ENCODE data around the gene NLRC3.
A peak's percentile ranks its signal among the peaks of the same experiment; 100 is the strongest.
"Not testable (repeated sequence)": the region's sequence is repeated elsewhere in the genome, so short reads cannot be mapped to it uniquely, and the experiment has no call there.

Gene NLRC3

DNA sequence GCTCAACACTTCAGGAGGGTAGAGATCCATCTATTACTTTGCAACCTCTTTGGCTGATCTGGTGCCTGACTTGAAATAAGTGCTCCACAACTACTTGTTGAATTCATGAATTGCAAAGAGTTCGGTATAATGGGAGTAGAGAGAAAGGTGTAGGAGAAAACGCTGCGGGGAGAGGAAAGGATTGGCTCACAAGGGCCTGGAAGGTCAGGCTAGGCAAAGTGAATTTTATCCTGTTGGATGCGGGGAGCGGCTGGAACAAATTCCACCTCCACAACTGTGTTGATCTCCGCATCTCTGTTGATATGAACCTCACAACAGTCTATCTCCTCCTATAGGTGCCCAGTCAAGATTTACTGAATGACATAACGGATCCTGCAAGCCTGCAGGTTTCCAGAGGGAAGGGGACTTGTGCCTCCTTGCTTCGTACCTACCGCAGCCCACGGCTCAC lies 33.5 kb upstream of the NLRC3 start:
- Histone ChIP-seq H3K4me1 (ENCODE audit: control insufficient read depth, insufficient read depth, low read depth, low read length) (peaks cover 5% of the 10 kb centered on the region), H3K14ac (ENCODE audit: low read length in 2 of 2) (peak overlapping the region in 1 of 2 experiments; percentile 90), H2BK5ac (ENCODE audit: low read depth, low read length, poor library complexity, severe bottlenecking) (no peak overlapping the region), H3K27me3 (ENCODE audit: control insufficient read depth in 1 of 2, insufficient read depth in 1 of 2, low read length in 2 of 2) (no peaks in the 10 kb centered on the region), H2BK120ac (ENCODE audit: low read depth, low read length) (no peak overlapping the region), H4K8ac (ENCODE audit: low read length) (no peak overlapping the region), H3K4me3 (ENCODE audit: insufficient read depth in 1 of 2, low read depth in 1 of 2, low read length in 2 of 2) (peak overlapping the region; percentile 99 to 100), H3K9ac (ENCODE audit: low read length) (peak overlapping the region; percentile 92), H3K18ac (ENCODE audit: low read depth in 1 of 2, low read length in 2 of 2) (peak overlapping the region in 1 of 2 experiments; percentile 91), H3K23ac (ENCODE audit: low read length in 2 of 2) (peak overlapping the region in 1 of 2 experiments; percentile 68), H2AFZ (ENCODE audit: low read depth, low read length) (peak overlapping the region; percentile 96), H2AK5ac (ENCODE audit: low read length, severe bottlenecking) (no peak overlapping the region), H4K91ac (ENCODE audit: low read length) (no peak overlapping the region), H3K27ac (ENCODE audit: low read length, poor library complexity, severe bottlenecking) (no peak overlapping the region), H3K36me3 (ENCODE audit: control insufficient read depth in 1 of 2, insufficient read depth in 2 of 2, low read depth in 1 of 2, low read length in 2 of 2) (peaks cover 3 to 14% of the 10 kb centered on the region in 2 experiments), H2BK12ac (ENCODE audit: low read length in 2 of 2) (no peak overlapping the region), H3K9me3 (ENCODE audit: control insufficient read depth, low read length) (no peaks in the 10 kb centered on the region), H2BK15ac (ENCODE audit: low read depth, poor library complexity, severe bottlenecking) (no peak overlapping the region), H3K79me1 (replicated peaks; ENCODE audit: low read length, poor library complexity, severe bottlenecking) (peaks cover 24% of the 10 kb centered on the region), H3K4me2 (ENCODE audit: low read length, poor library complexity, severe bottlenecking) (peak overlapping the region; percentile 69), H3K4ac (ENCODE audit: low read depth in 1 of 2, low read length in 2 of 2) (peak overlapping the region in 1 of 2 experiments; percentile 28)
- 11% methylated on average over 10 of the region's 10 CpGs for WGBS
- DNase-seq = no peak

DNA sequence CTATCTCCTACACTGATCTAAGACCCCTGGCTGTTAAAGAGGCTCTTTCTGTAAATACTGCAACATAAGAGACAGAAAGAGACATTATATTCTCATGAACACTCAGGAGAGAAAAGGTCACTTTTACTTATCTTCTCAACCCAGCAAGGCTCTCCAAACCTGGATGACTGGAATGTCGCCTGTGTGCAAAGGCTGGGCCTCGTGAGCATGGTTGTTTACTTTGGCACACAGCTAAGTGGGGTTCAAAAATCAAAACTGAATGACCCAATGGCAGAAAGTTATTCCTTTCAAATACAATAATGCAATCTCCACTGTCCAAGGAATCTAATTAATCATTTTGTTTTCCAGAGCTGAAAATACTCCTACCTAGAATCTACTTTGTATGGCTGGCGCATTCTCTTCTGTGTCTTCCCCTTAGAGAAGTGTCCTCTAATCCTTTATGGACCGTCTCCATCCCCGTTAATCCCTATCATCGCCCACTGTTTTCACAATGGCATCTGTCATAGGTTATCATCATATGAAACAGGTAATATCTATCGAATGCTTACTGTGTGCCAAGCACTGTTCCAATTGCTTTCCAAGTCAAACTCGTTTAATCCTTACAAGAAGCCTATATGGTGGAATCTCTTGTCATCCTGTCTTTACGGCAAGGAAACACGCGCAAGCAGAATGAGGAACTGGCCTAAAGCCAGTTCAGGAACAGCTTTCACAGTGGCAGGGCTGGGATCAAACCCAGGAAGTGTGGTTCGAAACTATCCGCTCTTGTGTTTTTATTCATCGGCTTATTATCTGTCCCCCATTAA lies 32.9 kb upstream of the NLRC3 start:
- H3K4me3 ChIP-seq (ENCODE audit: insufficient read depth in 1 of 2, low read depth in 1 of 2, low read length in 2 of 2) = peak overlapping the region in 1 of 2 experiments; percentile 100
- H4K91ac ChIP-seq (ENCODE audit: low read length) = no peak overlapping the region
- no peaks in the 10 kb centered on the region for H3K27me3 ChIP-seq (ENCODE audit: control insufficient read depth in 1 of 2, insufficient read depth in 1 of 2, low read length in 2 of 2)
- H3K14ac ChIP-seq (ENCODE audit: low read length in 2 of 2) = no peak overlapping the region
- H2BK120ac ChIP-seq (ENCODE audit: low read depth, low read length) = no peak overlapping the region
- no peak overlapping the region for H3K4me2 ChIP-seq (ENCODE audit: low read length, poor library complexity, severe bottlenecking)
- peak overlapping the region; percentile 92 for H3K9ac ChIP-seq (ENCODE audit: low read length)
- no peak overlapping the region for H4K8ac ChIP-seq (ENCODE audit: low read length)
- no peak overlapping the region for H3K23ac ChIP-seq (ENCODE audit: low read length in 2 of 2)
- no peak overlapping the region for H2BK5ac ChIP-seq (ENCODE audit: low read depth, low read length, poor library complexity, severe bottlenecking)
- WGBS = 92% methylated on average over 14 of the region's 14 CpGs
- H3K18ac ChIP-seq (ENCODE audit: low read depth in 1 of 2, low read length in 2 of 2) = peak overlapping the region in 1 of 2 experiments; percentile 29
- no peak overlapping the region for H2AK5ac ChIP-seq (ENCODE audit: low read length, severe bottlenecking)
- DNase-seq = peak; percentile 8
- H3K27ac ChIP-seq (ENCODE audit: low read length, poor library complexity, severe bottlenecking) = no peak overlapping the region
- peak overlapping the region in 1 of 2 experiments; percentile 28 for H3K4ac ChIP-seq (ENCODE audit: low read depth in 1 of 2, low read length in 2 of 2)
- peaks cover 5% of the 10 kb centered on the region for H3K4me1 ChIP-seq (ENCODE audit: control insufficient read depth, insufficient read depth, low read depth, low read length)
- H3K36me3 ChIP-seq (ENCODE audit: control insufficient read depth in 1 of 2, insufficient read depth in 2 of 2, low read depth in 1 of 2, low read length in 2 of 2) = peaks cover 3 to 9% of the 10 kb centered on the region in 2 experiments
- H2BK12ac ChIP-seq (ENCODE audit: low read length in 2 of 2) = no peak overlapping the region
- H2BK15ac ChIP-seq (ENCODE audit: low read depth, poor library complexity, severe bottlenecking) = no peak overlapping the region
- peaks cover 22% of the 10 kb centered on the region for H3K79me1 ChIP-seq (replicated peaks; ENCODE audit: low read length, poor library complexity, severe bottlenecking)
- H2AFZ ChIP-seq (ENCODE audit: low read depth, low read length) = no peak overlapping the region
- H3K9me3 ChIP-seq (ENCODE audit: control insufficient read depth, low read length) = no peaks in the 10 kb centered on the region

DNA sequence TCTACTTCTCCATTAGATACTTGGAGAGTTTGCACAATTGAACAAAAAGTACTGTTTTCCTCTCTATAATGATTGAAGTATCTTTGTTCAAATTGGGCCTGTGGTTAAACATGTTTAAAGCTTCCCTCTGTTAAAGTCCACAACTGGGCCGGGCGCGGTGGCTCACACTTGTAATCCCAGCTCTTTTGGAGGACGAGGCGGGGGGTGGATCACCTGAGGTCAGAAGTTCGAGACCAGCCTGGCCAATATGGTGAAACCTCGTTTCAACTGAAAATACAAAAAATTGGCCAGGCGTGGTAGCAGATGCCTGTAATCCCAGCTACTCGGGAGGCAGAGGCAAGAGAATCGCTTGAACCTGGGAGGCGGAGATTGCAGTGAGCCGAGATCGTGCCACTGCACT lies 31.8 kb upstream of the NLRC3 start:
- not testable (repeated sequence) for H3K4me1 ChIP-seq (ENCODE audit: control insufficient read depth, insufficient read depth, low read depth, low read length); H4K91ac ChIP-seq (ENCODE audit: low read length); H3K4ac ChIP-seq (ENCODE audit: low read depth in 1 of 2, low read length in 2 of 2); H2AK5ac ChIP-seq (ENCODE audit: low read length, severe bottlenecking); H3K14ac ChIP-seq (ENCODE audit: low read length in 2 of 2); H3K27me3 ChIP-seq (ENCODE audit: control insufficient read depth in 1 of 2, insufficient read depth in 1 of 2, low read length in 2 of 2); H4K8ac ChIP-seq (ENCODE audit: low read length); DNase-seq; H3K4me2 ChIP-seq (ENCODE audit: low read length, poor library complexity, severe bottlenecking); H2BK5ac ChIP-seq (ENCODE audit: low read depth, low read length, poor library complexity, severe bottlenecking); H2AFZ ChIP-seq (ENCODE audit: low read depth, low read length); H3K27ac ChIP-seq (ENCODE audit: low read length, poor library complexity, severe bottlenecking); H3K18ac ChIP-seq (ENCODE audit: low read depth in 1 of 2, low read length in 2 of 2); H2BK12ac ChIP-seq (ENCODE audit: low read length in 2 of 2); H2BK15ac ChIP-seq (ENCODE audit: low read depth, poor library complexity, severe bottlenecking); H3K4me3 ChIP-seq (ENCODE audit: insufficient read depth in 1 of 2, low read depth in 1 of 2, low read length in 2 of 2); H2BK120ac ChIP-seq (ENCODE audit: low read depth, low read length); H3K9ac ChIP-seq (ENCODE audit: low read length); H3K9me3 ChIP-seq (ENCODE audit: control insufficient read depth, low read length); H3K23ac ChIP-seq (ENCODE audit: low read length in 2 of 2)
- WGBS = 93% methylated on average over 8 of the region's 13 CpGs
- Histone ChIP-seq H3K36me3 (ENCODE audit: control insufficient read depth in 1 of 2, insufficient read depth in 2 of 2, low read depth in 1 of 2, low read length in 2 of 2) (peaks cover 3 to 11% of the 10 kb centered on the region in 2 experiments), H3K79me1 (replicated peaks; ENCODE audit: low read length, poor library complexity, severe bottlenecking) (peaks cover 17% of the 10 kb centered on the region)

DNA sequence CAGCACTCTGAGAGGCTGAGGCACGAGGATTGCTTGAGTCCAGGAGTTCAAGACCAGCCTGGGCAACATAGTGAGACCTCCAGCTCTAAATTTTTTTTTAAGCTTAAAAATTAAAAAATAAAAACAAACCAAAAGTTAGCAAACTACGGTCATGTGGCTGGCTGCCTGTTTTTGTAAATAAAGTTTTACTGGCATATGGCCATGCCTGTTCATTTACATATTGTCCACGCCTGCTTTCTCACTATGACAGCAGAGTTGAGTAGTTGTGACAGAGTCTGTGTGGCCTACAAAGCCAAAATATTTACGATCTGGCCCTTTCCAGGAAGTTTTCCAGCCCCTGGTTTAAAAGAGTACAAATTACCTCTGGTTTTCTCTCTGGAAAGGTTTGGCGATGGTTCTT lies 30.9 kb upstream of the NLRC3 start:
- no peak overlapping the region for H2AFZ ChIP-seq (ENCODE audit: low read depth, low read length)
- no peak overlapping the region for H3K18ac ChIP-seq (ENCODE audit: low read depth in 1 of 2, low read length in 2 of 2)
- no peak overlapping the region for H3K4me2 ChIP-seq (ENCODE audit: low read length, poor library complexity, severe bottlenecking)
- no peak overlapping the region for H3K9ac ChIP-seq (ENCODE audit: low read length)
- WGBS = 94% methylated on average over 5 of the region's 5 CpGs
- no peak overlapping the region for H4K8ac ChIP-seq (ENCODE audit: low read length)
- no peak overlapping the region for H3K4me3 ChIP-seq (ENCODE audit: insufficient read depth in 1 of 2, low read depth in 1 of 2, low read length in 2 of 2)
- H3K23ac ChIP-seq (ENCODE audit: low read length in 2 of 2) = no peak overlapping the region
- H3K27me3 ChIP-seq (ENCODE audit: control insufficient read depth in 1 of 2, insufficient read depth in 1 of 2, low read length in 2 of 2) = no peaks in the 10 kb centered on the region
- H2BK120ac ChIP-seq (ENCODE audit: low read depth, low read length) = no peak overlapping the region
- no peak overlapping the region for H3K4ac ChIP-seq (ENCODE audit: low read depth in 1 of 2, low read length in 2 of 2)
- peaks cover 3% of the 10 kb centered on the region for H3K4me1 ChIP-seq (ENCODE audit: control insufficient read depth, insufficient read depth, low read depth, low read length)
- no peak for DNase-seq
- peaks cover 11 to 18% of the 10 kb centered on the region in 2 experiments for H3K36me3 ChIP-seq (ENCODE audit: control insufficient read depth in 1 of 2, insufficient read depth in 2 of 2, low read depth in 1 of 2, low read length in 2 of 2)
- no peaks in the 10 kb centered on the region for H3K9me3 ChIP-seq (ENCODE audit: control insufficient read depth, low read length)
- no peak overlapping the region for H3K14ac ChIP-seq (ENCODE audit: low read length in 2 of 2)
- no peak overlapping the region for H3K27ac ChIP-seq (ENCODE audit: low read length, poor library complexity, severe bottlenecking)
- no peak overlapping the region for H4K91ac ChIP-seq (ENCODE audit: low read length)
- no peak overlapping the region for H2BK5ac ChIP-seq (ENCODE audit: low read depth, low read length, poor library complexity, severe bottlenecking)
- peaks cover 17% of the 10 kb centered on the region for H3K79me1 ChIP-seq (replicated peaks; ENCODE audit: low read length, poor library complexity, severe bottlenecking)
- no peak overlapping the region for H2BK15ac ChIP-seq (ENCODE audit: low read depth, poor library complexity, severe bottlenecking)
- no peak overlapping the region for H2AK5ac ChIP-seq (ENCODE audit: low read length, severe bottlenecking)
- H2BK12ac ChIP-seq (ENCODE audit: low read length in 2 of 2) = no peak overlapping the region

Data from mesenchymal stem cell (in vitro differentiated cells and primary cell).